Fibroblast of villous mesenchyme (primary cell): Measurements from ENCODE around the gene ANGPTL1. TPM values are rescaled to one million over a fixed set of nuclear protein-coding genes. Genes with fewer than 3 reads are reported as not detected.
A peak's percentile ranks its signal among the peaks of the same experiment; 100 is the strongest.

Source experiments
- DNase-seq: peaks from one replicate; pipeline ENCODE4 v3.0.0-alpha.2; 2010; ENCODE audit warnings: low read depth
- H3K4me3 ChIP-seq: 2 replicates; pipeline ENCODE4 v1.5.1; 2011; ENCODE audit warnings: low read depth, mild to moderate bottlenecking, low read length
- total RNA-seq: library from RNA; depleted of rRNA; stranded (reverse); fragments of >200 nt; gene quantifications from 2 replicates; pipeline ENCODE4 v1.2.3, GENCODE V29; 2012
- TF ChIP-seq, protein P1 (sequence below): IDR thresholded peaks from 2 replicates; pipeline ENCODE4 v1.5.1; 2012; ENCODE audit warnings: low read depth, mild to moderate bottlenecking, low read length; ENCODE audit not compliant: insufficient read depth

ANGPTL1 gene
- total RNA-seq, 1 donor, result 4.3 TPM

DNA sequence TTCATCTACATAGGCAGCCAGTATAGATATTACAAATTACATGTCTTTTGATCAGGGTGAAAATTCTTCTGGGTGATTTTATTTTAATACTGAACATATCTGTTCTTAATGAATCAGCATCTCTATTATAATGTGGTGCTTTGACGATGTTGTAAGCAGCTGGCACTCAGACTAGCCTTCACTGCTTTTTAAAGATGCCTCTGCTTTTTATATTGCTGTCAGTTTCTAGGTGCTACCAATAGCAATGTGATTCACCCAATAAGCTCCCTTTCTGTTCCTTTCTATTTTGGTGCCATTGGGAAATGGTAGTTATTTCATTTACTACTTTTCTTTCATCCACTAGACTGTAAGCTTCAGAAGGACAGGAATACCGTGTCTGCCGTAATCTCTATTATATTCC lies 11.1 kb upstream of the ANGPTL1 start:
- no peak overlapping the region for H3K4me3 ChIP-seq
- TF ChIP-seq, protein P1, sequence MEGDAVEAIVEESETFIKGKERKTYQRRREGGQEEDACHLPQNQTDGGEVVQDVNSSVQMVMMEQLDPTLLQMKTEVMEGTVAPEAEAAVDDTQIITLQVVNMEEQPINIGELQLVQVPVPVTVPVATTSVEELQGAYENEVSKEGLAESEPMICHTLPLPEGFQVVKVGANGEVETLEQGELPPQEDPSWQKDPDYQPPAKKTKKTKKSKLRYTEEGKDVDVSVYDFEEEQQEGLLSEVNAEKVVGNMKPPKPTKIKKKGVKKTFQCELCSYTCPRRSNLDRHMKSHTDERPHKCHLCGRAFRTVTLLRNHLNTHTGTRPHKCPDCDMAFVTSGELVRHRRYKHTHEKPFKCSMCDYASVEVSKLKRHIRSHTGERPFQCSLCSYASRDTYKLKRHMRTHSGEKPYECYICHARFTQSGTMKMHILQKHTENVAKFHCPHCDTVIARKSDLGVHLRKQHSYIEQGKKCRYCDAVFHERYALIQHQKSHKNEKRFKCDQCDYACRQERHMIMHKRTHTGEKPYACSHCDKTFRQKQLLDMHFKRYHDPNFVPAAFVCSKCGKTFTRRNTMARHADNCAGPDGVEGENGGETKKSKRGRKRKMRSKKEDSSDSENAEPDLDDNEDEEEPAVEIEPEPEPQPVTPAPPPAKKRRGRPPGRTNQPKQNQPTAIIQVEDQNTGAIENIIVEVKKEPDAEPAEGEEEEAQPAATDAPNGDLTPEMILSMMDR, result no peak
- no peak for DNase-seq

- DNase-seq, result no peak
- no peak overlapping the region for H3K4me3 ChIP-seq
- TF ChIP-seq, protein P1, result no peak
Measured at GRCh38 chr1:178877896-178878295, 7.0 kb upstream of the ANGPTL1 start.

- H3K4me3 ChIP-seq, result no peak overlapping the region
- no peak for DNase-seq
- TF ChIP-seq, protein P1, result no peak
Measured at GRCh38 chr1:178875936-178876335, 5.1 kb upstream of the ANGPTL1 start.

DNA sequence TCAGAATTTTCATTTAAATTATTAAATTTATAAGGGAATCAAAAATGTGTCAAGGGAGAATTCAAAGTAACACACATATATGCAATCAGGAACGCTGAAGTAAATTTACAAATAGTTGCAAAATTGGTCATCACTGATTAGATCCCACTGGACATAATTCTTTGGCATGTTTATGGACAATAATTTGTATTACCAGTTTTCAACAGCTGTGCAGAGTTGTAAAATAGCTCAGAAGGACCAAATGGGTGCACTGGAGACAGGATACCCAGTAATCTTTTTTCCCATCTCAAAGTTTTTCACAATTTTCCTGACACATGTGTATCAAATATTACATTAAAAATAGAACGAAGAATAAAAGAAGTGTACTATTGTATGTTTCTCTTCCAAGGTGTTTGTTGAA lies 4.1 kb upstream of the ANGPTL1 start:
- TF ChIP-seq, protein P1, result no peak
- H3K4me3 ChIP-seq, result no peak overlapping the region
- peak; percentile 68 for DNase-seq

DNA sequence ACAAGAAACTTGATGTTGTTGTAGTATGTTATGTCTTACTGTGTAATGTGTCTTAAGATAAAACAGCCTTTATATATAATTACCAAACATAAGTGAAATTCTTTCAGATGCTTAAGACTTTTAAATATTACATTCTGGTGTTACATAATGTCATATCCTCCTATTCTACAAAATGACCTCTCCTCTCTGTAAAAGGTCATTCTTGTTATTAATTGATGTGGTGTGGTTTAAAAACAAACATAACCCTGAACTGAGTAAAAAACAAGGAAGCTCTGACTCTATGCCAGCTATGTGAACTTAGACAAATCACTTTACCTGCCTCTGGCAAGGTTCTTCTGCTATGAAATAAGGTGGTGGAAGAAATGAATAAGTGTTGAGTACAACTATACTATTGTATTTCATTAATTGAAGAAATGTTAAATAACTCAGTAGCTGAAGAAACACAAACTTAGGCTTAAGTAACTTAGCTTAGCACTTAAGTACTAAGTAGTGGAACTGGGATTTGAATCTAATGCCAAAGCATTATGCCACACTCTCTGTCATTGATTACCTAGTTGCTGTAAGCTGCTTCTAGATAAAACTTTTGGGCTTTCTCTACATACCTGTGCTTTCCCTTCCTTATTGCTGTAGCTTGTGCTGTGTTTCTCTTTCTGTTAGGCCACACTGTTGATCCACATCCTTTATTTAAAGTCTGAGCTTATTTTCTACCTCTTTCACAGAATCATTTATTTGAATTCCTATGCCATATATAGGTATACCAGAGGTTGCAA lies 859 bp upstream of the ANGPTL1 start:
- DNase-seq, result no peak

GRCh38 chr1:178870221-178870620 lies 656 bp downstream of the ANGPTL1 start:
- DNase-seq, result no peak
- peak overlapping the region; percentile 47 for H3K4me3 ChIP-seq
- TF ChIP-seq, protein P1, result no peak

More for the DNA sequence above, 859 bp upstream of the ANGPTL1 start:
- TF ChIP-seq, protein P1, result no peak
- no peak overlapping the region for H3K4me3 ChIP-seq
